Osteoblast (primary cell): ENCODE results near the gene ATP11A. TPM values are rescaled to one million over a fixed set of nuclear protein-coding genes. Genes with fewer than 3 reads are reported as not detected.

Experiments used
- DNase-seq: peaks from one replicate; pipeline ENCODE4 v3.0.0; 2011; ENCODE audit warnings: low spot score, mixed read lengths; ENCODE audit not compliant: insufficient read length; ENCODE audit errors: missing footprints
- H2AFZ ChIP-seq: 2 replicates; pipeline ENCODE4 v1.6.0; 2011; ENCODE audit warnings: mild to moderate bottlenecking, low read length
- H3K27ac ChIP-seq: 2 replicates; pipeline ENCODE4 v1.5.1; 2011; ENCODE audit warnings: mild to moderate bottlenecking, low read depth, low read length, moderate library complexity
- H3K27me3 ChIP-seq: 2 replicates; pipeline ENCODE4 v1.6.0; 2012; ENCODE audit warnings: mild to moderate bottlenecking, control low read depth, inconsistent platforms, low read length, moderate library complexity; ENCODE audit not compliant: insufficient read depth
- H3K36me3 ChIP-seq: 2 replicates; pipeline ENCODE4 v1.5.1; 2011; ENCODE audit warnings: mild to moderate bottlenecking, low read length, control low read depth, moderate library complexity; ENCODE audit not compliant: insufficient read depth
- H3K4me1 ChIP-seq: 2 replicates; pipeline ENCODE4 v1.5.1; 2011; ENCODE audit warnings: mild to moderate bottlenecking, low read length, control low read depth, moderate library complexity; ENCODE audit not compliant: insufficient read depth
- H3K4me2 ChIP-seq: 2 replicates; pipeline ENCODE4 v1.6.0; 2011; ENCODE audit warnings: mild to moderate bottlenecking, low read length; ENCODE audit not compliant: insufficient read depth
- H3K4me3 ChIP-seq: fragments of 200-600 bp; sonication (generic); 3 replicates; pipeline ENCODE4 v1.5.1; 2012; ENCODE audit warnings: mild to moderate bottlenecking, low read length, inconsistent platforms; ENCODE audit not compliant: insufficient read depth
- H3K79me2 ChIP-seq: 2 replicates; pipeline ENCODE4 v1.6.0; 2012; ENCODE audit warnings: mild to moderate bottlenecking, low read length, control low read depth, inconsistent platforms; ENCODE audit not compliant: insufficient read depth
- H3K9me3 ChIP-seq: 2 replicates; pipeline ENCODE4 v1.5.1; 2011; ENCODE audit warnings: low read depth, low read length, control low read depth
- H4K20me1 ChIP-seq: 2 replicates; pipeline ENCODE4 v1.6.0; 2012; ENCODE audit warnings: mild to moderate bottlenecking, low read length, control low read depth; ENCODE audit not compliant: insufficient read depth
- total RNA-seq: library from RNA; depleted of rRNA; stranded (reverse); fragments of >200 nt; gene quantifications from 2 replicates; pipeline ENCODE4 v1.2.3, GENCODE V29; 2012
- TF ChIP-seq, protein P1 (sequence below): IDR thresholded peaks from 2 replicates; pipeline ENCODE4 v1.5.1; 2011; ENCODE audit warnings: mild to moderate bottlenecking, low read depth, low read length, moderate library complexity; ENCODE audit errors: extremely low read depth

Gene ATP11A
- total RNA-seq, 1 donor: 7.6 TPM

- no peaks in the 10 kb centered on the region for H3K79me2 ChIP-seq
- H3K36me3 ChIP-seq: no peaks in the 10 kb centered on the region
- H2AFZ ChIP-seq: no peak overlapping the region
- peaks cover 6% of the 10 kb centered on the region for H4K20me1 ChIP-seq
- no peak overlapping the region for H3K4me2 ChIP-seq
- H3K4me3 ChIP-seq: no peak overlapping the region
- TF ChIP-seq, protein P1, sequence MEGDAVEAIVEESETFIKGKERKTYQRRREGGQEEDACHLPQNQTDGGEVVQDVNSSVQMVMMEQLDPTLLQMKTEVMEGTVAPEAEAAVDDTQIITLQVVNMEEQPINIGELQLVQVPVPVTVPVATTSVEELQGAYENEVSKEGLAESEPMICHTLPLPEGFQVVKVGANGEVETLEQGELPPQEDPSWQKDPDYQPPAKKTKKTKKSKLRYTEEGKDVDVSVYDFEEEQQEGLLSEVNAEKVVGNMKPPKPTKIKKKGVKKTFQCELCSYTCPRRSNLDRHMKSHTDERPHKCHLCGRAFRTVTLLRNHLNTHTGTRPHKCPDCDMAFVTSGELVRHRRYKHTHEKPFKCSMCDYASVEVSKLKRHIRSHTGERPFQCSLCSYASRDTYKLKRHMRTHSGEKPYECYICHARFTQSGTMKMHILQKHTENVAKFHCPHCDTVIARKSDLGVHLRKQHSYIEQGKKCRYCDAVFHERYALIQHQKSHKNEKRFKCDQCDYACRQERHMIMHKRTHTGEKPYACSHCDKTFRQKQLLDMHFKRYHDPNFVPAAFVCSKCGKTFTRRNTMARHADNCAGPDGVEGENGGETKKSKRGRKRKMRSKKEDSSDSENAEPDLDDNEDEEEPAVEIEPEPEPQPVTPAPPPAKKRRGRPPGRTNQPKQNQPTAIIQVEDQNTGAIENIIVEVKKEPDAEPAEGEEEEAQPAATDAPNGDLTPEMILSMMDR: no peak
- no peak overlapping the region for H3K27ac ChIP-seq
- no peaks in the 10 kb centered on the region for H3K27me3 ChIP-seq
- no peaks in the 10 kb centered on the region for H3K4me1 ChIP-seq
- H3K9me3 ChIP-seq: no peaks in the 10 kb centered on the region
- DNase-seq: no peak
These were observed 67.3 kb downstream of the ATP11A start for GRCh38 chr13:112756967-112757758.

- Histone ChIP-seq H3K4me2 (no peak overlapping the region), H4K20me1 (peaks cover 6% of the 10 kb centered on the region), H3K27ac (no peak overlapping the region), H3K27me3 (no peaks in the 10 kb centered on the region), H3K36me3 (no peaks in the 10 kb centered on the region), H3K4me3 (no peak overlapping the region), H2AFZ (no peak overlapping the region), H3K4me1 (no peaks in the 10 kb centered on the region), H3K79me2 (no peaks in the 10 kb centered on the region), H3K9me3 (no peaks in the 10 kb centered on the region)
- no peak for DNase-seq
- TF ChIP-seq, protein P1: no peak
These were observed 67.9 kb downstream of the ATP11A start for GRCh38 chr13:112757759-112758086.

DNA sequence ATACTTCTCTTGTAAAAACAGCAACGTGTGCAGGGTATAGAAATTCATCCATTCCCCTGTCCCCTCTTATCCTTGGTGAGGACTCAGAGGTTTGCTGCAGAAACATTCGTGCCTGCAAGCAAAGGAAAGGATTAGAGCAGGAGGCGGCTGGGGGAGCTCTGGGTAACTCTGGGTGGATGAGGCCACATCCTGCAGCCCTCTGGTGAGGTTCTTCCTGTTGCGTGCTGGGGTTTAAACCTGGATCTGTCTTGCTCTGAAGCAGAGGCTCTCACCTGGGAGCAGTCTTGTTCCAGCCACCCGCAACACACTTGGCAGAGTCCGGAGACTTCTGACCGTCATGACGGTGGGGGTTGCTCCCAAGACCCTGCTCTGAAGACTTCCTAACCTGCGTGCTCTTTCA lies 69.2 kb downstream of the ATP11A start:
- H3K4me2 ChIP-seq: no peak overlapping the region
- no peaks in the 10 kb centered on the region for H3K36me3 ChIP-seq
- H3K9me3 ChIP-seq: no peaks in the 10 kb centered on the region
- no peak overlapping the region for H3K27ac ChIP-seq
- TF ChIP-seq, protein P1: no peak
- H4K20me1 ChIP-seq: peaks cover 6% of the 10 kb centered on the region
- H2AFZ ChIP-seq: no peak overlapping the region
- no peaks in the 10 kb centered on the region for H3K27me3 ChIP-seq
- no peaks in the 10 kb centered on the region for H3K4me1 ChIP-seq
- H3K4me3 ChIP-seq: no peak overlapping the region
- H3K79me2 ChIP-seq: no peaks in the 10 kb centered on the region
- no peak for DNase-seq

DNA sequence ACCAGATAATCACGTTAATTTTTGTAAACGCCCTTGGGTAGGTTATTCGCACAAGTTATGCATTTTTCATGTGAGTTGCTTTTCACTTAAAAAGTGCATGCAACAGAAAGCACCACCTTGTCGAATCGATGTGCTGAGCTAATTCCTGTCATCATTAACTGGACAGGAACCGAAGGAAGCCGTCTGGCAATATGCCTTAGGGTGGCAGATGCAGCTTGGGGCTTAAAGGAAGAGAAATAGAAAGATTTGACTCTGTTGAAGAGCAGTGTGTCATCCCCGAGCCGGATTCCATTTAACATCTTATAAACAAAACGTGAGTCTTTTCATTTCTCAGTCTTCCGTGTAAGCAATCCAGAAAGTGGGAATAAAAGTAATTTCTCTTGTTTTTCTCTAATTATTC lies 70.0 kb downstream of the ATP11A start:
- TF ChIP-seq, protein P1: no peak
- Histone ChIP-seq H3K4me3 (no peak overlapping the region), H3K9me3 (no peaks in the 10 kb centered on the region), H3K36me3 (no peaks in the 10 kb centered on the region), H3K27ac (no peak overlapping the region), H4K20me1 (peaks cover 6% of the 10 kb centered on the region), H2AFZ (no peak overlapping the region), H3K4me1 (no peaks in the 10 kb centered on the region), H3K79me2 (no peaks in the 10 kb centered on the region), H3K27me3 (no peaks in the 10 kb centered on the region), H3K4me2 (no peak overlapping the region)
- DNase-seq: no peak
